Measurements from ENCODE around the gene SPESP1.

- TF ChIP-seq CTCF (IDR thresholded peaks at IDR 0.05; ENCODE audit: extremely low read depth in 1 of 2, insufficient read depth in 1 of 2, low read depth in 1 of 2, low read length in 2 of 2) (no peak), POLR2A (IDR thresholded peaks at IDR 0.05; ENCODE audit: low read depth, low read length) (no peak), EZH2 (IDR thresholded peaks at IDR 0.05; ENCODE audit: borderline replicate concordance, low read depth, low read length, severe bottlenecking) (no peak), FOS (IDR thresholded peaks at IDR 0.05; ENCODE audit: borderline replicate concordance, insufficient read depth, low read length) (no peak), MYC (IDR thresholded peaks at IDR 0.05; ENCODE audit: low read depth, low read length) (no peak)
Observed at GRCh38 chr15:68990992-68991500, 60.7 kb downstream of the SPESP1 start.
